Vagina (tissue), 2 donors: Measurements from ENCODE around the gene CMSS1.

Experiments
- CTCF ChIP-seq, 3 experiments: fragments of 450-650 bp in 2 of 3; fragments of 200-600 bp in 1 of 3; sonication (generic) in 1 of 3; IDR thresholded peaks; one replicate each; pipeline ENCODE4 v1.5.1; 2017 to 2019; ENCODE audit warnings: antibody characterized with exemption in 3 of 3, mild to moderate bottlenecking in 2 of 3, moderate library complexity in 2 of 3
- POLR2A ChIP-seq, 2 donors: fragments of 450-650 bp; IDR thresholded peaks; one replicate each; pipeline ENCODE4 v1.6.1; 2017; ENCODE audit warnings: antibody characterized with exemption in 2 of 2, mild to moderate bottlenecking in 2 of 2, moderate library complexity in 2 of 2
- POLR2AphosphoS5 ChIP-seq, 2 donors: sonication (generic); formaldehyde crosslinking; IDR thresholded peaks; one replicate each; pipeline ENCODE4 v1.9.0; 2017; ENCODE audit warnings: antibody characterized with exemption in 2 of 2, mild to moderate bottlenecking in 2 of 2, low read depth in 1 of 2; ENCODE audit not compliant: insufficient read depth in 1 of 2

- TF ChIP-seq CTCF (IDR thresholded peaks at IDR 0.05) (no peak), POLR2A (IDR thresholded peaks at IDR 0.05) (no peak), POLR2AphosphoS5 (IDR thresholded peaks at IDR 0.05; ENCODE audit: insufficient read depth in 1 of 2, low read depth in 1 of 2) (peak in 1 of 2 donors; percentile 51)
Measured at GRCh38 chr3:99929745-99930139, 112.1 kb downstream of the CMSS1 start.
